SK-N-SH (cell line): ENCODE measurements around the gene ACAP1.

Source experiments
- CHD2 ChIP-seq: fragments of 150-350 bp; IDR thresholded peaks from 2 replicates; pipeline ENCODE4 v1.6.1; 2018; ENCODE audit warnings: low read length; ENCODE audit not compliant: partially characterized antibody
- CTCF ChIP-seq: fragments of 200-600 bp; sonication (generic); IDR thresholded peaks from 2 replicates; pipeline ENCODE4 v1.6.1; 2017; ENCODE audit warnings: antibody characterized with exemption, mild to moderate bottlenecking, moderate library complexity
- RAD21 ChIP-seq: IDR thresholded peaks from 2 replicates; pipeline ENCODE4 v1.6.1; 2012; ENCODE audit warnings: mild to moderate bottlenecking, low read length
- REST ChIP-seq: IDR thresholded peaks from 2 replicates; pipeline ENCODE4 v1.6.1; 2012; ENCODE audit warnings: mild to moderate bottlenecking, low read depth, low read length, moderate library complexity
- SMC3 ChIP-seq: IDR thresholded peaks from 2 replicates; pipeline ENCODE4 v1.6.1; 2012; ENCODE audit warnings: low read depth, low read length, improper control_type of control experiment
- TCF12 ChIP-seq: IDR thresholded peaks from 2 replicates; pipeline ENCODE4 v1.4.0; 2012

- TF ChIP-seq SMC3 (no peak), TCF12 (no peak), CTCF (no peak), RAD21 (no peak), CHD2 (no peak), REST (no peak)
These were observed 8.8 kb upstream of the ACAP1 start for GRCh38 chr17:7327501-7327900.
